ENCODE data around the gene LRIT1. TPM values are rescaled to one million over a fixed set of nuclear protein-coding genes. Genes with fewer than 3 reads are reported as not detected.

LRIT1 gene
- total RNA-seq, 3 donors from 2014 or later (not counting 1 experiment from before 2014, with no cell fraction given) = not detected

- H3K4me1 Mint-ChIP-seq = peaks cover 12 to 30% of the 10 kb centered on the region in 2 donors
Observed at GRCh38 chr10:84191106-84191505, 50.2 kb downstream of the LRIT1 start.

GRCh38 chr10:84190621-84191020 lies 50.7 kb downstream of the LRIT1 start:
- TF ChIP-seq CTCF (IDR thresholded peaks at IDR 0.05) = no peak
- Histone ChIP-seq H3K27me3 (ENCODE audit: control insufficient read depth, insufficient read depth, low read length) (no peaks in the 10 kb centered on the region), H3K4me3 (ENCODE audit: low read length) (no peak overlapping the region), H3K36me3 (ENCODE audit: control insufficient read depth, insufficient read depth, low read length) (no peaks in the 10 kb centered on the region), H3K9me3 (ENCODE audit: control insufficient read depth, insufficient read depth, low read length) (no peaks in the 10 kb centered on the region), H3K27ac (ENCODE audit: low read length) (no peak overlapping the region), H3K4me1 (ENCODE audit: control insufficient read depth, insufficient read depth, low read length) (peaks cover 79% of the 10 kb centered on the region)
- Mint-ChIP-seq H3K4me3 (no peak overlapping the region), H3K27ac (no peak overlapping the region), H3K9me3 (no peaks in the 10 kb centered on the region), H3K27me3 (ENCODE audit: low read depth in 2 of 2) (no peaks in the 10 kb centered on the region), H3K36me3 (no peaks in the 10 kb centered on the region), H3K4me1 (peaks cover 12 to 30% of the 10 kb centered on the region in 2 donors)
- ATAC-seq (no peak), DNase-seq (no peak)
- intact Hi-C loops (cut with micrococcal nuclease) = no loop called here
- WGBS (ENCODE audit: insufficient coverage) = 71% methylated on average over 3 of the region's 3 CpGs

More at GRCh38 chr10:84191106-84191505, 50.2 kb downstream of the LRIT1 start:
- intact Hi-C loops (cut with micrococcal nuclease) = no loop called here
- DNase-seq = peak in 1 of 2 donors; percentile 65
- no peak overlapping the region for H3K27ac ChIP-seq (ENCODE audit: low read length)
- peaks cover 78% of the 10 kb centered on the region for H3K4me1 ChIP-seq (ENCODE audit: control insufficient read depth, insufficient read depth, low read length)
- peak in 1 of 3 donors; percentile 18 for ATAC-seq
- H3K36me3 ChIP-seq (ENCODE audit: control insufficient read depth, insufficient read depth, low read length) = no peaks in the 10 kb centered on the region
- H3K9me3 ChIP-seq (ENCODE audit: control insufficient read depth, insufficient read depth, low read length) = no peaks in the 10 kb centered on the region
- WGBS (ENCODE audit: insufficient coverage) = 30% methylated on average over 5 of the region's 5 CpGs
- Mint-ChIP-seq H3K27ac (no peak overlapping the region), H3K27me3 (ENCODE audit: low read depth in 2 of 2) (no peaks in the 10 kb centered on the region), H3K9me3 (no peaks in the 10 kb centered on the region), H3K36me3 (no peaks in the 10 kb centered on the region), H3K4me3 (no peak overlapping the region)
- TF ChIP-seq CTCF (IDR thresholded peaks at IDR 0.05) = no peak
- no peaks in the 10 kb centered on the region for H3K27me3 ChIP-seq (ENCODE audit: control insufficient read depth, insufficient read depth, low read length)
- H3K4me3 ChIP-seq (ENCODE audit: low read length) = no peak overlapping the region

- DNase-seq = no peak
- intact Hi-C loops (cut with micrococcal nuclease) = no loop called here
- Mint-ChIP-seq H3K27ac (no peak overlapping the region), H3K4me1 (peaks cover 17 to 26% of the 10 kb centered on the region in 2 donors), H3K9me3 (no peaks in the 10 kb centered on the region), H3K4me3 (no peak overlapping the region), H3K27me3 (ENCODE audit: low read depth in 2 of 2) (no peaks in the 10 kb centered on the region), H3K36me3 (no peaks in the 10 kb centered on the region)
- H3K27me3 ChIP-seq (ENCODE audit: control insufficient read depth, insufficient read depth, low read length) = no peaks in the 10 kb centered on the region
- H3K9me3 ChIP-seq (ENCODE audit: control insufficient read depth, insufficient read depth, low read length) = no peaks in the 10 kb centered on the region
- no peak overlapping the region for H3K27ac ChIP-seq (ENCODE audit: low read length)
- no peak overlapping the region for H3K4me3 ChIP-seq (ENCODE audit: low read length)
- 31% methylated on average over 3 of the region's 3 CpGs for whole genome bisulfite sequencing (ENCODE audit: insufficient coverage)
- no peak for TF ChIP-seq CTCF (IDR thresholded peaks at IDR 0.05)
- no peaks in the 10 kb centered on the region for H3K36me3 ChIP-seq (ENCODE audit: control insufficient read depth, insufficient read depth, low read length)
- ATAC-seq = peak in 1 of 3 donors; percentile 32
- peaks cover 78% of the 10 kb centered on the region for H3K4me1 ChIP-seq (ENCODE audit: control insufficient read depth, insufficient read depth, low read length)
Observed at GRCh38 chr10:84188815-84189214, 52.5 kb downstream of the LRIT1 start.

- DNase-seq (no peak), ATAC-seq (no peak)
- H3K27ac Mint-ChIP-seq = no peak overlapping the region
- Histone ChIP-seq H3K9me3 (ENCODE audit: control insufficient read depth, insufficient read depth, low read length) (no peaks in the 10 kb centered on the region), H3K27ac (ENCODE audit: low read length) (no peak overlapping the region), H3K36me3 (ENCODE audit: control insufficient read depth, insufficient read depth, low read length) (no peaks in the 10 kb centered on the region), H3K27me3 (ENCODE audit: control insufficient read depth, insufficient read depth, low read length) (no peaks in the 10 kb centered on the region), H3K4me3 (ENCODE audit: low read length) (no peak overlapping the region), H3K4me1 (ENCODE audit: control insufficient read depth, insufficient read depth, low read length) (peaks cover 61% of the 10 kb centered on the region)
- no peak for TF ChIP-seq CTCF (IDR thresholded peaks at IDR 0.05)
- no peaks in the 10 kb centered on the region for H3K27me3 Mint-ChIP-seq (ENCODE audit: low read depth in 2 of 2)
- peaks cover 6 to 17% of the 10 kb centered on the region in 2 donors for H3K4me1 Mint-ChIP-seq
- H3K4me3 Mint-ChIP-seq = no peak overlapping the region
- H3K9me3 Mint-ChIP-seq = no peaks in the 10 kb centered on the region
- intact Hi-C loops (cut with micrococcal nuclease) = no loop called here
- WGBS (ENCODE audit: insufficient coverage) = 86% methylated on average over 11 of the region's 11 CpGs
- no peaks in the 10 kb centered on the region for H3K36me3 Mint-ChIP-seq
Observed at GRCh38 chr10:84185526-84186175, 55.7 kb downstream of the LRIT1 start.
